GM12878 (cell line): ENCODE measurements around the gene NUBPL. TPM values are rescaled to one million over a fixed set of nuclear protein-coding genes. Genes with fewer than 3 reads are reported as not detected.

Experiments used
- ATAC-seq: fragments of 200-7000 bp; cut with Tn5 transposase; 3 replicates; pipeline ENCODE4 v1.9.1; 2020; ENCODE audit warnings: mild to moderate bottlenecking, moderate library complexity
- BruUV-seq: library from RNA; stranded (reverse); fragments of 400-500 nt; replicated peaks from 2 replicates; lab custom pipeline; 2021; lab: Mats Ljungman, UMichigan
- CTCF ChIA-PET: fragments of 300-600 bp; sonication (Branson Sonifier 250); formaldehyde crosslinking; extraction: SDS; loops from one replicate; lab custom pipeline; 2021; ENCODE audit warnings: inconsistent platforms; lab: Yijun Ruan, JAX
- POLR2A ChIA-PET: fragments of 350-600 bp; formaldehyde crosslinking; extraction: SDS; loops from one replicate; lab custom pipeline; 2021; ENCODE audit warnings: inconsistent platforms; lab: Charles Lee
- RAD21 ChIA-PET: fragments of 300-600 bp; sonication (Branson Sonifier 250); formaldehyde crosslinking; loops from one replicate; lab custom pipeline; 2023; ENCODE audit warnings: antibody characterized with exemption; ENCODE audit not compliant: unreplicated experiment; lab: Charles Lee
- SMC1A ChIA-PET: fragments of 300-600 bp; sonication (Branson Sonifier 250); formaldehyde crosslinking; loops from one replicate; lab custom pipeline; 2023; ENCODE audit not compliant: unreplicated experiment, uncharacterized antibody; lab: Charles Lee
- DNase-seq: peaks from one replicate; pipeline ENCODE4 v3.0.0-alpha.2; 2011; ENCODE audit warnings: low read depth, low spot score
- FAIRE-seq: peaks from 3 replicates; lab custom pipeline; 2011; peaks lifted over from hg19 to GRCh38; lab: Jason Lieb, UNC
- H2AFZ ChIP-seq: 2 replicates; pipeline ENCODE4 v1.6.0; 2011; ENCODE audit warnings: low read depth, low read length, control low read depth; ENCODE audit not compliant: control insufficient read depth
- H3K27ac ChIP-seq: 2 replicates; pipeline ENCODE4 v1.5.1; 2011; ENCODE audit warnings: control low read depth; ENCODE audit not compliant: control insufficient read depth, insufficient read depth
- H3K27me3 ChIP-seq, 2 experiments: replicated peaks in 1 of 2; 2 replicates each; pipeline versions ENCODE4 v1.6.0 to v1.6.1; 2011; ENCODE audit warnings: low read length in 1 of 2; ENCODE audit not compliant: control insufficient read depth in 2 of 2, insufficient read depth in 2 of 2
- H3K36me3 ChIP-seq, 2 experiments: 2 replicates each; pipeline ENCODE4 v1.5.1; 2011; ENCODE audit warnings: low read length in 1 of 2; ENCODE audit not compliant: control insufficient read depth in 2 of 2, insufficient read depth in 2 of 2
- H3K4me1 ChIP-seq: 2 replicates; pipeline ENCODE4 v1.6.1; 2011; ENCODE audit warnings: mild to moderate bottlenecking, low read length, moderate library complexity, mixed read lengths; ENCODE audit not compliant: control insufficient read depth, insufficient read depth
- H3K4me2 ChIP-seq: 2 replicates; pipeline ENCODE4 v1.6.0; 2011; ENCODE audit warnings: control low read depth; ENCODE audit not compliant: control insufficient read depth, insufficient read depth
- H3K4me3 ChIP-seq: fragments of 200-600 bp; sonication (generic); 2 replicates; pipeline ENCODE4 v1.5.1; 2016
- H3K79me2 ChIP-seq: 2 replicates; pipeline ENCODE4 v1.6.0; 2011; ENCODE audit warnings: low read length; ENCODE audit not compliant: control insufficient read depth, insufficient read depth
- H3K9ac ChIP-seq: 2 replicates; pipeline ENCODE4 v1.8.0; 2011; ENCODE audit warnings: low read length, control low read depth, mixed read lengths; ENCODE audit not compliant: control insufficient read depth, insufficient read depth
- H3K9me3 ChIP-seq: replicated peaks from 3 replicates; pipeline ENCODE4 v1.5.1; 2011; ENCODE audit warnings: mild to moderate bottlenecking, low read length; ENCODE audit not compliant: control insufficient read depth, insufficient read depth
- H4K20me1 ChIP-seq: 2 replicates; pipeline ENCODE4 v1.6.0; 2011; ENCODE audit not compliant: control insufficient read depth, insufficient read depth
- ATF7 ChIP-seq: fragments of 450-650 bp; IDR thresholded peaks from 2 replicates; pipeline ENCODE4 v1.6.1; 2016; ENCODE audit warnings: low read depth, mild to moderate bottlenecking
- BMI1 ChIP-seq: fragments of 450-650 bp; IDR thresholded peaks from 2 replicates; pipeline ENCODE4 v1.6.1; 2016; ENCODE audit warnings: mild to moderate bottlenecking, moderate library complexity, borderline replicate concordance
- CBX5 ChIP-seq: sonication (generic); IDR thresholded peaks from 2 replicates; pipeline ENCODE4 v1.6.1; 2016; ENCODE audit warnings: low read depth, moderate library complexity, mild to moderate bottlenecking, inconsistent platforms
- CHD1 ChIP-seq: IDR thresholded peaks from 2 replicates; pipeline ENCODE4 v1.6.1; 2012; ENCODE audit warnings: low read depth, low read length, improper control_type of control experiment
- FOS ChIP-seq: IDR thresholded peaks from 3 replicates; pipeline ENCODE4 v1.6.1; 2011; ENCODE audit warnings: borderline replicate concordance; ENCODE audit not compliant: insufficient read length; ENCODE audit errors: extremely low read depth
- TBL1XR1 ChIP-seq: IDR thresholded peaks from 2 replicates; pipeline ENCODE4 v1.6.1; 2012; ENCODE audit warnings: low read depth, low read length, improper control_type of control experiment
- TCF7 ChIP-seq: IDR thresholded peaks from 2 replicates; pipeline ENCODE4 v1.6.1; 2014; ENCODE audit warnings: antibody characterized with exemption, borderline replicate concordance
- YBX1 ChIP-seq: fragments of 450-650 bp; IDR thresholded peaks from 2 replicates; pipeline ENCODE4 v1.6.1; 2016; ENCODE audit warnings: antibody characterized with exemption
- WGBS: methylation state at CpG from one replicate; pipeline ENCODE4 v1.1.6; 2016; ENCODE audit warnings: low lambda C conversion rate; ENCODE audit not compliant: insufficient replicate concordance, insufficient coverage; ENCODE audit errors: missing lambda C conversion rate; 5-methylcytosine and 5-hydroxymethylcytosine counted together
- in situ Hi-C: fragments of 300-500 bp; cut with MboI; formaldehyde crosslinking; loops from 9 replicates; pipeline ENCODE4 v1.14.3; 2018; ENCODE audit warnings: mixed read lengths
- intact Hi-C: fragments of 100-400 bp; cut with micrococcal nuclease; formaldehyde crosslinking; loops from one replicate; pipeline ENCODE4 v1.14.2; 2022; ENCODE audit not compliant: unreplicated experiment
- polyA plus RNA-seq, 11 experiments: library from polyadenylated mRNA; depleted of rRNA in 4 of 11; unstranded in 6 of 11; stranded (reverse) in 5 of 11; fragments of >200 nt; fragmentation: Nextera tagmentation in 4 of 11; fragmentation: Illumina TruSeq in 1 of 11; extraction: Ambion mirVana in 4 of 11; extraction: Trizol in 1 of 11; gene quantifications; 1 replicate in 1 of 11; 2 replicates in 10 of 11; pipeline versions ENCODE4 v1.2.1 to v1.2.3, GENCODE V29; 2011 to 2016; ENCODE audit warnings: inconsistent platforms in 2 of 11, missing spikeins in 2 of 11, low read depth in 1 of 11
- total RNA-seq, 4 experiments: library from RNA; depleted of rRNA in 3 of 4; stranded (reverse); fragments of >200 nt in 3 of 4; fragmentation: Illumina TruSeq in 1 of 4; extraction: Trizol in 1 of 4; gene quantifications; 2 replicates each; pipeline versions ENCODE4 v1.2.1 to v1.2.3, GENCODE V29; 2013 to 2021
- TF ChIP-seq, protein P1 (sequence below): fragments of 450-650 bp; formaldehyde crosslinking; IDR thresholded peaks from 2 replicates; pipeline ENCODE4 v1.5.0; 2022; ENCODE audit warnings: mild to moderate bottlenecking, missing genetic modification characterization
- TF ChIP-seq, protein P2 (sequence below): IDR thresholded peaks from 2 replicates; pipeline ENCODE4 v1.6.1; 2012; ENCODE audit warnings: low read depth, low read length, improper control_type of control experiment

Gene NUBPL
- total and polyA plus RNA-seq, 10 of the 15 experiments (the other 5 are each of a cell fraction or from before 2014, with no cell fraction given), result 3.4 to 11.6 (median 8.1) TPM

DNA sequence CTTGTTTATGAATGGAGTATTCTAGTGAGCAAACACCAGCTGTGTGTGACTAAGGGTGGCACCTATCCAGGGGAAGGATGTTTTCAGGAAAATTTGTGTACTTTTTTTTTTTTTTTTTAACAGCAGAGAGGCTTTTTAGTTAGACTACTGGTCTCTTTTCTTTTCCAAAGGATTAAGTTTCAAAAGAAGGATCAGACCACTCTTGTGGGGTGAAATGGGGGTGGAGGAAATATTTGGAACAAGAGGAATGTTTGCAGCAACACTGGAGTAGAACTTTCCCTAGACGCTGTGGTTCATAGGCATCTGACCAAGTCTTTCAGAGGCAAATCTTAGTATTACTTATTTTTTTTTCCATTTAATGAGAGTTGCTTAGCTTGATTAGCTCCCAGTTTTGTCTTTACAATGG, 21.1 kb downstream of the NUBPL start:
- in situ Hi-C loops, result no loop called here
- ChIA-PET SMC1A (interaction anchor here (1.2 kb wide), 1 partner anchor 15 kb away, joined by 3 read pairs; no protein-coding TSS in a partner anchor), RAD21 (no interaction called here)

More for the DNA sequence above, 21.1 kb downstream of the NUBPL start:
- POLR2A ChIA-PET, result no interaction called here
- Histone ChIP-seq H3K4me3 (no peak overlapping the region), H3K9ac (no peak overlapping the region), H3K27me3 (no peaks in the 10 kb centered on the region), H4K20me1 (no peaks in the 10 kb centered on the region), H3K9me3 (no peaks in the 10 kb centered on the region; the same call in 2 of the 3 replicates), H3K79me2 (no peaks in the 10 kb centered on the region), H2AFZ (no peak overlapping the region), H3K27ac (no peak overlapping the region), H3K4me1 (no peaks in the 10 kb centered on the region), H3K36me3 (no peaks in the 10 kb centered on the region), H3K4me2 (no peak overlapping the region)
- intact Hi-C loops, result no loop called here
- no peak for DNase-seq
- WGBS, result 100% methylated on average over 1 of the region's 1 CpG
- FAIRE-seq, result no peak
- CTCF ChIA-PET, result no interaction called here
- TF ChIP-seq TBL1XR1 (no peak), FOS (no peak), CHD1 (no peak), YBX1 (no peak), ATF7 (no peak), BMI1 (no peak), TCF7 (no peak), CBX5 (no peak)
- TF ChIP-seq, protein P1, sequence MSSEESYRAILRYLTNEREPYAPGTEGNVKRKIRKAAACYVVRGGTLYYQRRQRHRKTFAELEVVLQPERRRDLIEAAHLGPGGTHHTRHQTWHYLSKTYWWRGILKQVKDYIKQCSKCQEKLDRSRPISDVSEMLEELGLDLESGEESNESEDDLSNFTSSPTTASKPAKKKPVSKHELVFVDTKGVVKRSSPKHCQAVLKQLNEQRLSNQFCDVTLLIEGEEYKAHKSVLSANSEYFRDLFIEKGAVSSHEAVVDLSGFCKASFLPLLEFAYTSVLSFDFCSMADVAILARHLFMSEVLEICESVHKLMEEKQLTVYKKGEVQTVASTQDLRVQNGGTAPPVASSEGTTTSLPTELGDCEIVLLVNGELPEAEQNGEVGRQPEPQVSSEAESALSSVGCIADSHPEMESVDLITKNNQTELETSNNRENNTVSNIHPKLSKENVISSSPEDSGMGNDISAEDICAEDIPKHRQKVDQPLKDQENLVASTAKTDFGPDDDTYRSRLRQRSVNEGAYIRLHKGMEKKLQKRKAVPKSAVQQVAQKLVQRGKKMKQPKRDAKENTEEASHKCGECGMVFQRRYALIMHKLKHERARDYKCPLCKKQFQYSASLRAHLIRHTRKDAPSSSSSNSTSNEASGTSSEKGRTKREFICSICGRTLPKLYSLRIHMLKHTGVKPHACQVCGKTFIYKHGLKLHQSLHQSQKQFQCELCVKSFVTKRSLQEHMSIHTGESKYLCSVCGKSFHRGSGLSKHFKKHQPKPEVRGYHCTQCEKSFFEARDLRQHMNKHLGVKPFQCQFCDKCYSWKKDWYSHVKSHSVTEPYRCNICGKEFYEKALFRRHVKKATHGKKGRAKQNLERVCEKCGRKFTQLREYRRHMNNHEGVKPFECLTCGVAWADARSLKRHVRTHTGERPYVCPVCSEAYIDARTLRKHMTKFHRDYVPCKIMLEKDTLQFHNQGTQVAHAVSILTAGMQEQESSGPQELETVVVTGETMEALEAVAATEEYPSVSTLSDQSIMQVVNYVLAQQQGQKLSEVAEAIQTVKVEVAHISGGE (CRISPR knock-in tag), result no peak
- TF ChIP-seq, protein P2, sequence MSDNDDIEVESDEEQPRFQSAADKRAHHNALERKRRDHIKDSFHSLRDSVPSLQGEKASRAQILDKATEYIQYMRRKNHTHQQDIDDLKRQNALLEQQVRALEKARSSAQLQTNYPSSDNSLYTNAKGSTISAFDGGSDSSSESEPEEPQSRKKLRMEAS, result no peak
- ATAC-seq, result no peak
- no TSS peak for BruUV-seq
